IPS DF 6.9 (cell line): Measurements from ENCODE around the gene MAPKAPK2.

Experiments
- DNase-seq: peaks from one replicate; pipeline ENCODE4 v3.0.0-alpha.2; 2013; ENCODE audit warnings: low read depth, low spot score
- H3K27ac ChIP-seq: one replicate; pipeline ENCODE4 v1.5.1; 2013; ENCODE audit warnings: low read length, control low read depth
- H3K27me3 ChIP-seq: 2 replicates; pipeline ENCODE4 v1.6.1; 2013; ENCODE audit warnings: mild to moderate bottlenecking, low read length; ENCODE audit not compliant: control insufficient read depth, insufficient read depth
- H3K36me3 ChIP-seq: 2 replicates; pipeline ENCODE4 v1.6.1; 2013; ENCODE audit warnings: low read length; ENCODE audit not compliant: control insufficient read depth, insufficient read depth
- H3K4me1 ChIP-seq: 2 replicates; pipeline ENCODE4 v1.6.1; 2013; ENCODE audit warnings: low read length; ENCODE audit not compliant: control insufficient read depth, insufficient read depth
- H3K4me3 ChIP-seq: 2 replicates; pipeline ENCODE4 v1.5.1; 2013; ENCODE audit warnings: mild to moderate bottlenecking, low read length
- H3K9me3 ChIP-seq: 2 replicates; pipeline ENCODE4 v1.6.1; 2013; ENCODE audit warnings: low read length, inconsistent platforms; ENCODE audit not compliant: control insufficient read depth, insufficient read depth
- WGBS: extraction: QIAGEN DNeasy Blood & Tissue Kit; methylation state at CpG from one replicate; pipeline ENCODE4 v1.1.7; 2013; ENCODE audit warnings: mixed read lengths, missing lambda C conversion rate; ENCODE audit not compliant: insufficient read length, insufficient coverage; 5-methylcytosine and 5-hydroxymethylcytosine counted together

The MAPKAPK2 gene

GRCh38 chr1:206703661-206704060 is 19.0 kb downstream of the MAPKAPK2 start:
- no peaks in the 10 kb centered on the region for H3K36me3 ChIP-seq
- peaks cover 16% of the 10 kb centered on the region for H3K4me1 ChIP-seq
- no peaks in the 10 kb centered on the region for H3K9me3 ChIP-seq
- no peak for DNase-seq
- no CpG with 5 or more reads among the region's 4 CpGs for WGBS
- no peak overlapping the region for H3K4me3 ChIP-seq
- no peaks in the 10 kb centered on the region for H3K27me3 ChIP-seq
- H3K27ac ChIP-seq: no peak overlapping the region

DNA sequence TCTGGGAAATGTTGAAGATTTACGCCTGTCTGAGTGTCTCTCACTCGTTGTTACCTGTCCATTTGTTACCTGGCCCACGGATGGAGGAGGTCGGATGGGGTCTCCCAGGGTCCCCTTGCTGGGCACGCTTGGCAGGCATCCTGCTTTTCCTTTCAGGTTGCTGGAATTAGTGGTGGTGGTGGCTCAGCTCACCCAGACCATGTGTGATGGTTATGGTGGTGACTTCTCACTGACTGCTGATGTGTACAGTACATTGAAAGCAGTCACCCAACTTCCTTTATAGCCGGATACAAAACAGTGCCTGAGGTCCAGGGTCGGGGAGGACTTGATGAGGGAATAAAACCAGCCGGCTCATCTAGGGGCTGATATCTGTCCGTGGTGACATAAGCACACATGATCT is 19.5 kb downstream of the MAPKAPK2 start:
- peaks cover 16% of the 10 kb centered on the region for H3K4me1 ChIP-seq
- WGBS: no CpG with 5 or more reads among the region's 9 CpGs
- no peak for DNase-seq
- no peaks in the 10 kb centered on the region for H3K27me3 ChIP-seq
- no peaks in the 10 kb centered on the region for H3K9me3 ChIP-seq
- no peaks in the 10 kb centered on the region for H3K36me3 ChIP-seq
- H3K4me3 ChIP-seq: no peak overlapping the region
- no peak overlapping the region for H3K27ac ChIP-seq

GRCh38 chr1:206705191-206705590 is 20.5 kb downstream of the MAPKAPK2 start:
- no CpG with 5 or more reads among the region's 4 CpGs for WGBS
- DNase-seq: no peak
- no peak overlapping the region for H3K27ac ChIP-seq

DNA sequence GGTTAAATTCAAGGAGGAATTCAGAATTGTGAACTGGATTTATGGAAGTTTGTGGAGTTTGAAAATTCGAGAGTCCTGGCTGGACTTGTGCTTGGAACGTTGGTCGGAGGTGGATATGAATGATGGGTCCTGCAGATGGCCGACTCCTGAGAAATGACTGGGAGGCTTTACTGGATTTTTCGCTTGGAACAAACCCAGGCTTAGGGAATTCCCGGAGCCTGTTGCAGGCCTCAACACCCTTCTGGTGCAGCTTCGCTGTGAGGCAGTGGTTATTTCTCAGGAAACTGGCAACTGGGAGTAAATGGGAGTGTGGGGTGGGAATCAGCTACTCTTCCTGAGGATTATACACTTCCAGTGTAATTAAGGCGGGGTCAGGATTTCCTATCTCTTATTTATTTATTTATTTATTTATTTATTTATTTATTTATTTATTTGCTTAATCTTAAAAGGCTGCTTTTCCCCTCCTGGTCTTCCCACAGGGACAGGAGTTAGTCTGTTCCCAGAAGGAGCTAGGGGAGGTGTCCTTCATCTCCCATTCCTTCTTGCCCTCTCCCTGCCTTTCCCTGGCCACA is 21.1 kb downstream of the MAPKAPK2 start:
- H3K4me1 ChIP-seq: peaks cover 16% of the 10 kb centered on the region
- H3K9me3 ChIP-seq: no peaks in the 10 kb centered on the region
- no CpG with 5 or more reads among the region's 8 CpGs for WGBS
- H3K36me3 ChIP-seq: no peaks in the 10 kb centered on the region
- H3K27me3 ChIP-seq: no peaks in the 10 kb centered on the region
- H3K4me3 ChIP-seq: no peak overlapping the region
- DNase-seq: no peak
- no peak overlapping the region for H3K27ac ChIP-seq

More at GRCh38 chr1:206705191-206705590, 20.5 kb downstream of the MAPKAPK2 start:
- H3K36me3 ChIP-seq: no peaks in the 10 kb centered on the region
- H3K4me1 ChIP-seq: peaks cover 16% of the 10 kb centered on the region
- no peaks in the 10 kb centered on the region for H3K27me3 ChIP-seq
- no peak overlapping the region for H3K4me3 ChIP-seq
- H3K9me3 ChIP-seq: no peaks in the 10 kb centered on the region

- H3K4me1 ChIP-seq: peaks cover 16% of the 10 kb centered on the region
- no CpG with 5 or more reads among the region's 11 CpGs for WGBS
- H3K9me3 ChIP-seq: no peaks in the 10 kb centered on the region
- no peak overlapping the region for H3K27ac ChIP-seq
- no peaks in the 10 kb centered on the region for H3K36me3 ChIP-seq
- DNase-seq: no peak
- no peaks in the 10 kb centered on the region for H3K27me3 ChIP-seq
- no peak overlapping the region for H3K4me3 ChIP-seq
These were observed 21.6 kb downstream of the MAPKAPK2 start for GRCh38 chr1:206706298-206706791.

DNA sequence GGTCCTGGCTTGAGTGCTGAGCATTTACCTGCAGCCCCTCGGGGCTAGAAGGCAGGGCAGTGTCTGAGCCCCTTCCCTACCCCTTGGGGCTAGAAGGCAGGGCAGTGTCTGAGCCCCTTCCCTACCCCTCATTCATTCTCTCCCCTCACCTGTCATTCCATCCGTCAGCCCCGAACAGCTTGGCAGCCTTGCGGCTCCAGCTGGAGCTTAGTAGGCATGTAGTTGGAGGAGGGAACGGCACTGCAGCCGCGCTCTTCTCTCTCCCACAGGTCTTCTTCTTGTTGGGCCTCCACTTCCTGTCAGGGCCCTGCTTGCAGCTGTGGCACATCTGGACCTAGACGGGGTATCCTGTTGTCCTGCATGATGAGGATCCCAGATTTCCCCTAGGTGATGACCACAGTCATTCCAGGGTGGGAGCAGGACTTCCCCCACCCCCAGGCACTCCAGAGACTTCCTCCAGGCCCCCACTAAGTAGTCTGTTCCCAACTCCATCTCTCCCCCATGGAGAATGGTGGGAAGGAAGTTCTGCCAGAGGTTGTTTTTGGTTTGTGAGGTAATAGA is 22.2 kb downstream of the MAPKAPK2 start:
- Histone ChIP-seq H3K36me3 (no peaks in the 10 kb centered on the region), H3K4me3 (no peak overlapping the region), H3K27me3 (no peaks in the 10 kb centered on the region), H3K9me3 (no peaks in the 10 kb centered on the region), H3K4me1 (peaks cover 16% of the 10 kb centered on the region), H3K27ac (no peak overlapping the region)
- WGBS: no CpG with 5 or more reads among the region's 8 CpGs
- no peak for DNase-seq

DNA sequence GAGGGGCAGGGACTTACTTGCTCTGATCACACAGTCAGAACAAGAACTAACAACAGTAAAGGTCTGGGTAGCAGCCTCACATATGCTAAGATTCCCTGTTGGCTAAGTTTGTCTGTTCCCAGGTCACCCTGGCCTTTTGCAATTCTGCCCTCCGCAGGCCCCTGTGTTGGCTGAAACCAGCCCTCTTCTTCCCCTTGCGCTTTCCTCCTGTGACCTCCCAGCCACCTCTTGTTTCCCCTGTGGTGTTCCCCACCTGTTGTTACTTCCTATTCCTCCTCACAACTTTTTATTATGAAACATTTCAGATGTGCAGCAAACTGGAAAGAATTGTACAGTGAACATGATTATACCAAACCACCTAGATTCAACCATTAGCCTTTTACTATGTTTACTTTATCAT is 23.4 kb downstream of the MAPKAPK2 start:
- Histone ChIP-seq H3K4me3 (no peak overlapping the region), H3K4me1 (peaks cover 13% of the 10 kb centered on the region), H3K9me3 (no peaks in the 10 kb centered on the region), H3K36me3 (no peaks in the 10 kb centered on the region), H3K27me3 (no peaks in the 10 kb centered on the region), H3K27ac (no peak overlapping the region)
- DNase-seq: no peak
- no CpG with 5 or more reads among the region's 2 CpGs for whole genome bisulfite sequencing

DNA sequence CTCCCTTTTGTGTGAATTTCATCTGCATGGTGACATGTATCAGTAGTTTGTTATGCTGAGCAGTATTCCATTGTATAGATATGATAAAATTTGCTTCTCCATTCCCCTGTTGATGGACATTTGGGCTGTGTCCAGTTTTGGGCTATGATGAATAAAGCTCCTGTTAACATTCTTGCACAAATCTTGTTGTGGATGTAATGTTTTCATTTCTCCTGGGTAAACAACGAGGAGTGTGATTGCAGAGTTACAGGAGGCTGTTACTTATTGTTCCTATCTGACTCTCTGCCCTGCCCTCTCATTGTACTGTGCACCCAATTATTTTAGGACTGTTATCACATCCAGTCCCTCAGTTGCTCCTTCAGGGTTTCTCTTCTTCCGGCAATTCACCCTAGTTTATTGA is 24.2 kb downstream of the MAPKAPK2 start:
- H3K27ac ChIP-seq: no peak overlapping the region
- H3K27me3 ChIP-seq: no peaks in the 10 kb centered on the region
- H3K4me3 ChIP-seq: no peak overlapping the region
- H3K4me1 ChIP-seq: peaks cover 13% of the 10 kb centered on the region
- DNase-seq: no peak
- no CpG with 5 or more reads among the region's 2 CpGs for WGBS
- H3K36me3 ChIP-seq: no peaks in the 10 kb centered on the region
- no peaks in the 10 kb centered on the region for H3K9me3 ChIP-seq

- Histone ChIP-seq H3K4me1 (peaks cover 13% of the 10 kb centered on the region), H3K36me3 (no peaks in the 10 kb centered on the region), H3K27me3 (no peaks in the 10 kb centered on the region), H3K27ac (no peak overlapping the region), H3K9me3 (no peaks in the 10 kb centered on the region), H3K4me3 (no peak overlapping the region)
- WGBS: no CpG with 5 or more reads among the region's 4 CpGs
- no peak for DNase-seq
These were observed 24.6 kb downstream of the MAPKAPK2 start for GRCh38 chr1:206709322-206709721.

DNA sequence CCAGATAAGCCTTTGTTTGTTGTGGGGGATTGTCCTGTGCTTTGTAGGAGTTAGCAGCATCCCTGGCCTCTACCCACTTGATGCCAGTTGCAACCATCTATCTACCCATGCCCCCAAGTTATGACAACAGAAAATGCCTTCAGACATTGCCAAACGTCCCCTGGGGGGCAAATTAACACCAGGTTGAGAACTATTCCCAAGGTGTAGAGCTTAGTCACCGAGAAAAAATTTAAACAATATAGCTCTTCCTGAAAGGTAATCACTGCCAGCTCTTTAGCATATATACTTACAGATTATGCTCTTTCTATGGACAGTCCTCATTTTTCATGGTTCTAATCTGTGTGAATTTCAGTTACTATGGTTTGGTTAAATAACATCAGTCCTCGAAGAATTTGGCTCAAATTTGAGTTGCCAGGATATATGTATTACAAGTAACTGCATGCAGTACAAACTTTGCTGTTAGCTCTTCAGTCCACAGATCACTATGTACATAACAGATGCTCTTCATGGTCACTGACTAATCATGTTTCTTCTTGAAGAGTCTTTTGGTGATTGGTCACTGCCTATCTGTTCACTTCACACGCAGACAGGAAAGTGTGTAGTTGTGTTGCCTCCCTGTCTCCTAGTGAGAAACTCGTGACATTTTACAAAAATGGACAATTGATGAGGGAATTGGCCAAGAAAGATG is 25.2 kb downstream of the MAPKAPK2 start:
- no peak for DNase-seq
- H3K27ac ChIP-seq: no peak overlapping the region
- H3K27me3 ChIP-seq: no peaks in the 10 kb centered on the region
- peaks cover 13% of the 10 kb centered on the region for H3K4me1 ChIP-seq
- no peaks in the 10 kb centered on the region for H3K9me3 ChIP-seq
- no peak overlapping the region for H3K4me3 ChIP-seq
- WGBS: no CpG with 5 or more reads among the region's 5 CpGs
- H3K36me3 ChIP-seq: no peaks in the 10 kb centered on the region
